HG03108 (cell line): ENCODE measurements around the gene HRCT1.
"Not testable (repeated sequence)": the region's sequence is repeated elsewhere in the genome, so short reads cannot be mapped to it uniquely, and the experiment has no call there.

Experiments
- ATAC-seq: cut with Tn5 transposase; IDR thresholded peaks from one replicate; pipeline ENCODE4 v1.9.1; 2021; ENCODE audit warnings: moderate library complexity; ENCODE audit not compliant: unreplicated experiment

The HRCT1 gene

DNA sequence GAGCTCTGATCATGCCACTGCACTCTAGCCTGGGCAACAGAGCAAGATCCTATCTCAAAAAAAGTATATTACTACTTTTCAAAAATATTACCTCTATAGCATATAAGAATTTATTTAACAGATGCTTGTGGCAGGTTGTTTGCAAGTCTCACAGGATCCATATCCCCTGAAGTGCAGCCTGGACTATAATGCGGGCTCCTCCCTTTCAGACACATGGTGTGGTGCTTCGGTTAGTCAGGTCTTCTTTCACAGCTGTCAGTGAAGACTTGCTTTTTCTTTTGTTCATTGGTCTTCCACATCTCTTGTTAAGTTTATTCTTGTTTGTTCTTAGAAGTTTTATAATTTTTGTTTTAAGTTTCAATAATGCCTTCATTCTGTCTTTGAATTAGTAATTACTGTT is 9.4 kb upstream of the HRCT1 start:
- ATAC-seq = no peak

GRCh38 chr9:35897376-35898099 is 8.5 kb upstream of the HRCT1 start:
- not testable (repeated sequence) for ATAC-seq

DNA sequence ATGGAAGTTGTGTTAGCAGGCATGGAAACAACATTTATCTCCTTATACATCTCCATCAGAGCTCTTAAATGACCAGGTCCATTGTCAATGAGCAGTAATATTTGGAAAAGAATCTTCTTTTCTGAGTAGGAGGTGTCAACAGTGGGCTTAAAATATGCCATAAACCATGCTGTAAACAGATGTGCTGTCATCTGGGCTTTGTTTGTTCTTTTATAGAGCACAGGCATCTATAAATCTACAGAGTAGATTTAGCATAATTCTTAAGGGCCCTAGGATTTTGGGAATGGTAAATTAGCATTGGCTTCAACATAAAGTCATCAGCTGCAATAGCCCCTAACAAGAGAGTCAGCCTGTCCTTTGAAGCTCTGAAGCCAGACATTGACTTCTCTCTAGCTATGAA is 7.7 kb upstream of the HRCT1 start:
- no peak for ATAC-seq

DNA sequence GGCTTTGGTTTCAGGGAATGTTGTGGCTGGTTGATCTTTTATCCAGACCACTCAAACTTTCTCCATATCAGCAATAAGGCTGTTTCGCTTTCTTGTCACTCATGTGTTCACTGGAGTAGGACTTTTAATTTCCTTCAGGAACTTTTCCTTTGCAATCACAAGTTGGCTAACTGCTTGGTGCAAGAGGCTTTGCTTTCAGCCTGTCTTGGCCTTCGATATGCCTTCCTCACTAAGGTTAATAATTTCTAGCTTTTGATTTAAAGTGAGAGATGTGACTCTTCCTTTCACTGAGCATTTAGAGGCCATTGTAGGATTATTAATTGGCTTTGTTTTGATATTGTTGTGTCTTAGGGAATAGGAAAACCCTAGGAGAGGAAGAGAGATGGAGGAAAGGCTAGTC is 7.0 kb upstream of the HRCT1 start:
- ATAC-seq = no peak

- no peak for ATAC-seq
Measured at GRCh38 chr9:35903049-35903448, 3.0 kb upstream of the HRCT1 start.

- no peak for ATAC-seq
Measured at GRCh38 chr9:35904338-35904737, 1.7 kb upstream of the HRCT1 start.

DNA sequence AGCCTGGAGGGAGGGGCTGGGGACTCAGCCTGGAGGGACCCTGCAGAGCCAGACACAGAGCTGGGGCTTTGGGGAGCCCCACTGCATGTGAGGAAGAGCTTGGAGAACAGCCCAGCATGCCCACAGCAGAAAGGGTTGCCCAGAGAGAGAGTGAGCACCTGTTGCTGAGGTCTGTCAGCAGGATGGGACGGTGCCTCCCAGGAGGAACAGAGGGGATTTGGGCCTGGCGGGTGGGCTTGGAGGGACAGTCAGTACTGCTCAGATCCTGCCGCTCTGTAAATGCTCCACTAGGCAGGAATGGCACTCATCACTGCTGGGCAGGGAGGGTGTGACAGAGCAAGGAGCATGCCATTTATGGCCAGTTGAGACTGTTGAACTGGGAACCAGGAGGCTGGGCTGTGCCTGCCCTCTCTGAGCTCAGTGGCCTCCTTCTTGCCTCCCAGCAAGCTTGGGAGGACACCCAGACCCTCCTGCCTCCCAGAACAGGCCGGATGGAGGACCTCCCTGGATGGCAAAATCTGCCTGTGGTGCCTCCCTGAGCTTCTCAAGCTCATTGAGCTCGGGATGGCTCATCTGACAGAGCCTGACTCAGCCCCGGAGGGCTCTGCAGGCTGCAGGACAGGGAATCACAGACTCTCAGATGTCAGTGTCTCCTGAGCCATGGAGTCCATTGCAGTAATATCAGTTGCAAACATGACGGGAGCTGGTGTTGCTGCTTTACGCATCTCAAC is 786 bp upstream of the HRCT1 start:
- ATAC-seq = no peak

DNA sequence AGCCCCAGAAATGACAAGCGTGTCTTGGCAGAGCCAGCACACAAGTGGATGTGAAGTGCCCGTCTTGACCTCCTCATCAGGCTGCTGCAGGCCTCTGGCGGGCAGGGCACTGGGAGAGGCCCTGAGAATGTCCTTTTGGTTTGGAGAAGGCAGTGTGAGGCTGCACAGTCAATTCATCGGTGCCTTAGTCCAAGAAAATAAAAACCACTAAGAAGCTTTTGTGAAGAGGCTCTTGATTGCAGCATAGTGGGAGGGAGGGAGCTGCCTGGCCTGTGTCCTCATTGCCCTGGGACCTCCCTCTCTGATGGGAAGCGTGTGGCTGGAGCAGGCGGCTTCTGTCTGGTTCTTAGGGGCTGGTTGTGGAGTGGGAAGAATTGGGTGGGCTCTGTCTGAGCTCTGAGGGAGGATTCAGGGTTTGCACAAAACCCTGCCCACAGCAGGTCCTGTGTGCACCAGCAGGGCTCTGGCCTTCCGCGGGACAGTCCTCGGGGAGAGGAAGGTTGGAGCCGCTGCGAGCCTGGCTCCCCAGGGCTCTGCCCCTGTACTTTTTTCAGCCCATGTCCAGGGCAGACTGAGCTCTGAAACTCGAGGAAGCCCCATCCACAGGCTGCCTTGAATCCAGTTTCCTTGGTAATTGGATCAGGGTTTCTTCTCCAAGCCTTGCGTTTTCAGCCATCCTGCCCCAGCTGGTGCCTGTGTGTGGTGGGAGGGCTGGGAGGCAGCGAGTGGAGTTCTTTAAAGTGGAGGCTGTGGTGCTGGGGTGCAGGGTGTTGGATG is 1.1 kb downstream of the HRCT1 start:
- ATAC-seq = no peak

DNA sequence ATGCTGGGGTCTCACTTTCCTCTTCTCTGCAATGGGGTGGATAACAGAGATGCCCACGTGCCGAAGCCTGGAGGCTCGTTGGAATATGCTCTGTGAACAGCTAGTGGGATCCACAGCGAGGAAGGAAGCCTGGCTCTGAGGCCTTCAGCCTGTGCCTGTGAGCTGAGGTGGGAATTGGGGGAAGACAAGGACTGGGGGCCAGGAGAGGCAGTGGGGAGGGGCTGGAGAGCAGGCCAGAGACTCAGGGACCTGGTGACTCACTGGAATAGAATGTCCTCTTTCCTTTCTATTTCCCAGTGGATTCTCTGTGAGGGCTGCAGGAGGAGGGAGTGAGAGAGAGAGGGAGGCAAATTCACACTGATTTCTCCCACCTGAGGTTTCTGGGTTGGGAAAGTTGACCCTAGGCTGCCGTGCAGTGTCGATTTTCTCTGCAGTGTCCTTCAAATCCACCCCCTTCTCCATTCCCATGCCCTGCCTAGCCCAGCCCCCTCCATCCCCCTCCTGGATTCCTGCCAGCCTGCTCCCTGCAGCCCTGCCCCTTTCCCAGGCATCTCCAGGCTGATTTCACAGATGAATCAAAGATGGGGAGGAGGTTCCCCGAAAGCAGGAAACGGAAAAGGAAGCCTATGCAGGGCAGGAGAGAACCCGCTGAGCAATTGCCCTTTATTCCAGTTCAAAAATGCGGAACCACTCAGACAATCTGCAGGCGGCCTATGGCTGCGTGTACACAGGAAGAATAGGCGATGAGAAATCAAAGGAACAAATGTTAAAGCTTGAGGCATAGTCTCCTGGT is 1.9 kb downstream of the HRCT1 start:
- ATAC-seq = no peak

- no peak for ATAC-seq
Measured at GRCh38 chr9:35908504-35909125, 2.6 kb downstream of the HRCT1 start.

GRCh38 chr9:35909274-35909673 is 3.3 kb downstream of the HRCT1 start, which contains the start of gene SPAAR:
Gene SPAAR (plus strand): TSS chr9:35909490. CDS start chr9:35910464, 974 bp downstream.
- no peak for ATAC-seq

- no peak for ATAC-seq
Measured at GRCh38 chr9:35909687-35910612, 3.9 kb downstream of the HRCT1 start.

DNA sequence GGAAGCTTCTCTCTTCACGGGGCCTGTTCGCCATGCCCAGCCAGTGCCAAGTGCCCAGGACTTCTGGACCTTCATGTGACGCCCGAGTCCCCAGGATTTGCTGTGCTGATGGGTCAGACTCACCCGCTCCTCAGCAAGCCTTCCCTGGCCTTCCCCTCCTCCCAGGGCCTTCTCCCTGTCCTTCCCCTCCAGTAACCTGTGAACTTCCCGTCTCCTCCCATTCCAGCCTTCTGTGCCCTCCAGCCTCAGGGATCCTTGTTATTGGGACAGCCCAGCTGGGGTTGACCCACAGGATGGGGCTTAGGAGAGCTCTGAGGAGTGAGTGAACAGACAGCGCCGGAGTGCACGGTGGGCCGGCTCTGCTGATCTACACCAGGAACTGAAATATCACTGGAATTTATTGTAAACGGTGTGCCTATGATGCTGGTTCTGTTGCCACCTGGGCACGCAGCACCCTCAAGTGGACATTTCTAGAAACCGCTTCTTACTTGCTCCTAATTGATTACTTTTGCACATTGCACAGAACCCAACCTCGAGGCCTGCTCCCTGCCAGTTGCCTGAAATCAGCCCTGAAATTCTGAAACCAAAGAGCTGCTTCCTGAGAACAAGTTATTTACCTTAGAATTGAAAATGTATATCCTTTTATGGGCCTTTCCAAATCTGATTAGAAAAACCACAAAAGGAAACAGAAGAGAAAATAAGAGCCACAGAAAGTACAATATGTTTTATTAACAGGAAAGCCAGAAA is 4.8 kb downstream of the HRCT1 start:
- no peak for ATAC-seq

DNA sequence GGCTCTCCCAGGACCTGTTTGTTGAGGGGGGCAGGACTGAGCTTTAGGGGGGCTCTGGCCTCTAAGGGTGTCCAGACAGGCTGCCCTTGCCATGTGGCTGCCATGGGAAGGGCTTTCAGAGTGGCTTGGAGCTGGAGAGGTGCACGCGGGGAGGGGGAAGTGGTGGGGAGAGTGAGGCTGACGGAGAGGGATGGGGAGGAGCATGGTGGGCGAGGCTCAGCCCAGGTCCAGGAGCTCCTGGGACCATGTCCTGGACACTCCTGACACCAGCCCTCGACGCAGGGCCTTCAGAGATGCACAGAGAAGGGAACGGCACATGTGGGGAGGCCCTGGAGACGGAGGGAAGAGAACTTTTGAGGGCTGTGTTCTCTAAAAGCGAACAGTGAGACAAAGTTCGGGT is 5.7 kb downstream of the HRCT1 start:
- no peak for ATAC-seq

GRCh38 chr9:35912791-35913400 is 6.9 kb downstream of the HRCT1 start:
- ATAC-seq = no peak

DNA sequence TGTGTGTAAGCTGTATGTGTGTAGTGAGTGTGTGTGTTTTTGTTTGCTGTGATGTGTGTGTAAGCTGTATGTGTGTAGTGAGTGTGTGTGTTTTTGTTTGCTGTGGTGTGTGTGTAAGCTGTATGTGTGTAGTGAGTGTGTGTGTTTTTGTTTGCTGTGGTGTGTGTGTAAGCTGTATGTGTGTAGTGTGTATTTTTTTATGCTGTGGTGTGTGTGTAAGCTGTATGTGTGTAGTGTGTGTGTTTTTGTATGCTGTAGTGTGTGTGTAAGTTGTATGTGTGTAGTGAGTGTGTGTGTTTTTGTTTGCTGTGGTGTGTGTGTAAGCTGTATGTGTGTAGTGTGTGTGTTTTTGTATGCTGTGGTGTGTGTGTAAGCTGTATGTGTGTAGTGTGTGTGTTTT is 7.4 kb downstream of the HRCT1 start:
- ATAC-seq = not testable (repeated sequence)

DNA sequence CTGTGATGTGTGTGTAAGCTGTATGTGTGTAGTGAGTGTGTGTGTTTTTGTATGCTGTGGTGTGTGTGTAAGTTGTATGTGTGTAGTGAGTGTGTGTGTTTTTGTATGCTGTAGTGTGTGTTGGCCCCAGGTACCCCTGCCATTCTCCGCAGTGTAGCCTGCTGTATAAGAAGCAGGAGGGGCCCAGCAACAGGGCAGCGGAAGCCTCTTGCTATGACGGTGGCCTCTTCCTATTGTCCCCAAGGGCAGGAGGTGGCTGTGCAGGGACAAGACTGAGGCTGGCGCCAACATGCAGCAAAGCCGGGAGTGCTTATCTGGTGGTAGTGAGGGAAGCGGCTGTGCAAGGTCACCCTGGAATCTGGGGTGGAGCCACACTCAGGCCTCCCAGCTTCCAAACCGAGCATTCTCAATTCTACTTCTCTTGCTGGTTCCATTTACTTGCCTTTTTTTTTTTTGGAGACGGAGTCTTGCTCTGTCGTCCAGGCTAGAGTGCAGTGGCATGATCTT is 8.4 kb downstream of the HRCT1 start:
- no peak for ATAC-seq

DNA sequence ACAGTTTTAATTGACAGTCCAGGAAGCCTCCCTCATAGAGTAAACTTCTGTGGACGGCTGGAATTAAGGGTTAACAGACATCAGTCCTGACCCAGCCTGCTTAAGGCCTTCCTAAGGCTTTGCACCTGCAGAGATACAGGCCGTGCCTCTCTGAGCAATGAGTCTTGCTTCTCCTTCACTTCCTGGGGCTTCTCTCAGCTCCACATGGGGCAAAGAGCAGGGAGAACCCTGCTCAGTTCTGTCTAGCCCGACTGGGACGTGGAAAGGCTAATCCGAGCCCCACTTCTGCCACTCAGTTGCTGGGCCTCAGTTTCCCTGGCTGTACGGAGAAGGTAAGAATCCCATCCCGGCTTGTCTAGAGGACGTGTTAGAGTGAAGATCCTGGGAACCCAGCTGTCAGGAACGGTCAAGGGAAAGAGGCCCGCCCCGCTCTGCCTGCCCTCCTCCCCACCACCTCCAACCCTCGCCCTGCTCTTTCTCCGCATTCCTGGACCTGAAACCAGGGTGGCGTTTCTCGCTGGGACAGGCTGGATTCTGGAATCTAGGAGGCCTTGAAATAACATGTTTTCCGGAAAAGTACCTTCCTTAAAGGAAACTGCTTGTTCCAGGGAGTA is 9.8 kb downstream of the HRCT1 start:
- ATAC-seq = no peak
